Suprapubic skin (tissue), 4 donors: ENCODE results near the gene RSRC1.

Experiments
- CTCF ChIP-seq, 2 donors: fragments of 200-600 bp in 1 of 2; fragments of 450-650 bp in 1 of 2; sonication (generic) in 1 of 2; IDR thresholded peaks; one replicate each; pipeline ENCODE4 v1.5.1; 2016 to 2019; ENCODE audit warnings: antibody characterized with exemption in 2 of 2, mild to moderate bottlenecking in 1 of 2, moderate library complexity in 1 of 2
- EP300 ChIP-seq: sonication (generic); formaldehyde crosslinking; IDR thresholded peaks from one replicate; pipeline ENCODE4 v1.6.1; 2017; ENCODE audit warnings: antibody characterized with exemption
- POLR2A ChIP-seq, 2 donors: fragments of 450-650 bp; IDR thresholded peaks; one replicate each; pipeline ENCODE4 v1.6.1; 2017; ENCODE audit warnings: antibody characterized with exemption in 2 of 2, mild to moderate bottlenecking in 2 of 2, moderate library complexity in 2 of 2
- POLR2AphosphoS5 ChIP-seq, 3 donors: sonication (generic); formaldehyde crosslinking; IDR thresholded peaks; one replicate each; pipeline ENCODE4 v1.6.1; 2017; ENCODE audit warnings: antibody characterized with exemption in 3 of 3

DNA sequence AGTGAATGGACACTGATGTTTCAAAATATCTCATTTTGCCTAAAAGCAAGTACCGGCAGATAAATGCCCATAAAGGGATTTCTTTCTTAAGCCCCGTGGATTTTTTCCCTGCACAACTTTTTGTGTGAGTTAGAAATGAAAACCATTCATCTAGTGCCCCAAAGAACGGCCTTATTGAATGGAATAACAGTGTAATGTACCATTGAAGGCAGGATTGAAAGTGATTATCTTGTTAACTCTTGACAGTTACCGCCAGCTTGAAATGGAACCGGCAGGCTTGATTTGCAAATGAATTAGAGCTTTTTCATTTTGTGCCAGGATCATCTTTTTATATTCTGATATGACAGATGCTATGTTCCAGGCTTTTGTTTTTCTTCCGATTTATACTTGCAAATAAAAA is 162.2 kb downstream of the RSRC1 start:
- no peak for TF ChIP-seq POLR2A (IDR thresholded peaks at IDR 0.05)
- no peak for TF ChIP-seq POLR2AphosphoS5 (IDR thresholded peaks at IDR 0.05)
- TF ChIP-seq CTCF (IDR thresholded peaks at IDR 0.05): no peak
- no peak for TF ChIP-seq EP300
